Neural crest cell (in vitro differentiated cells): ENCODE data around the gene ZNF423. TPM values are rescaled to one million over a fixed set of nuclear protein-coding genes. Genes with fewer than 3 reads are reported as not detected.

Experiments
- DNase-seq: peaks from one replicate; pipeline ENCODE4 v3.0.0; 2021; ENCODE audit warnings: low read depth, mixed read lengths, low spot score
- H3K27ac Mint-ChIP-seq: one replicate; pipeline ENCODE4 v1.8.0; 2021; ENCODE audit warnings: mild to moderate bottlenecking, mixed read lengths; ENCODE audit not compliant: unreplicated experiment
- H3K27me3 Mint-ChIP-seq: 2 replicates; pipeline ENCODE4 v1.8.0; 2021; ENCODE audit warnings: low read depth, mild to moderate bottlenecking, mixed read lengths
- H3K36me3 Mint-ChIP-seq: 2 replicates; pipeline ENCODE4 v1.8.0; 2021; ENCODE audit warnings: low read depth, mild to moderate bottlenecking, mixed read lengths
- H3K4me1 Mint-ChIP-seq: 2 replicates; pipeline ENCODE4 v1.8.0; 2021; ENCODE audit warnings: mixed read lengths
- H3K4me3 Mint-ChIP-seq: one replicate; pipeline ENCODE4 v1.8.0; 2021; ENCODE audit warnings: mild to moderate bottlenecking, mixed read lengths
- H3K9me3 Mint-ChIP-seq: 2 replicates; pipeline ENCODE4 v1.8.0; 2021; ENCODE audit warnings: mixed read lengths
- CTCF ChIP-seq: fragments of 200-600 bp; sonication (generic); conservative IDR thresholded peaks from 2 replicates; pipeline ENCODE4 v1.5.0; 2021; ENCODE audit warnings: antibody characterized with exemption, mild to moderate bottlenecking
- total RNA-seq: library from RNA; stranded (reverse); gene quantifications from 2 replicates; pipeline ENCODE4 v1.2.1, GENCODE V29; 2021

ZNF423 gene
- total RNA-seq, 1 donor from 2014 or later: 55.4 TPM

DNA sequence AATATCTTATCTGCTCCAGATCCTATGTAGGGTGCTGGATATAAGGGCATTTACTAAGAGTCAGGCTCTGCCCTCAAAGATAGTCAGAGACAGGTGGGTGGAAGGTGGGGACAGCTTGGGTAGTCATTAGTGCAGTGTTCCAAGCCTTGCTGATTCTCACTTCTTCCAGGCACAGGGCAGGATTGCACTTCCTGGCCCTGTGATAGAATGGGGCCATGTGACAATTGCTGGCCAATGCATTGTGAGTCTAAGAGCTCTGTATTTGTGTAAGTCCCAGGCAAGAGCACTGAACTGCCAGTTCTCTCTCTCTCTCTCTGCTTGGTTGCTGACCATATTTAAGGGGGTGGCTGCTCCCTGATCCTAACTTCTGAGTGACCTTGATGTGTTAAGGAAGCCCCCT, 370.2 kb downstream of the ZNF423 start:
- Mint-ChIP-seq H3K36me3 (peaks cover 3% of the 10 kb centered on the region), H3K27me3 (peaks cover 8% of the 10 kb centered on the region), H3K4me1 (no peaks in the 10 kb centered on the region), H3K4me3 (no peak overlapping the region), H3K27ac (no peak overlapping the region), H3K9me3 (no peaks in the 10 kb centered on the region)
- DNase-seq: no peak
- no peak for TF ChIP-seq CTCF

DNA sequence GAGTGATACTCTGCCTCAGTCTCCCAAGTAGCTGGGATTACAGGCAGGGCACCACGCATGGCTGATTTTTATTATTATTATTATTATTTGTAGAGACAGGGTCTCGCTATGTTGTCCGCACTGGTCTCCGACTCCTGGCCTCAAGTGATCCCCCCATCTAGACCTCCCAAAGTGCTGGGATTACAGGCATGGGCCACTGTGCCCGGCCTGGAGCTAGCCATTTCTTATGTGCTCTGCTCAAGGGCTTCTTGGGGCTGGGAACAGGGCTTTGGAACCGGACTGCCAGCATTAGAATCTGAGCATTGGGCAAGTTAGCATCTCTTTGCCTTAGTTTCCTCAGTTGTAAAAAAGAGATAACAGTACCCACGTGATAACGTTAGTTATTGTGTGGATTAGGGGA, 371.0 kb downstream of the ZNF423 start:
- H3K36me3 Mint-ChIP-seq: peaks cover 3% of the 10 kb centered on the region
- no peak for TF ChIP-seq CTCF
- H3K4me3 Mint-ChIP-seq: no peak overlapping the region

DNA sequence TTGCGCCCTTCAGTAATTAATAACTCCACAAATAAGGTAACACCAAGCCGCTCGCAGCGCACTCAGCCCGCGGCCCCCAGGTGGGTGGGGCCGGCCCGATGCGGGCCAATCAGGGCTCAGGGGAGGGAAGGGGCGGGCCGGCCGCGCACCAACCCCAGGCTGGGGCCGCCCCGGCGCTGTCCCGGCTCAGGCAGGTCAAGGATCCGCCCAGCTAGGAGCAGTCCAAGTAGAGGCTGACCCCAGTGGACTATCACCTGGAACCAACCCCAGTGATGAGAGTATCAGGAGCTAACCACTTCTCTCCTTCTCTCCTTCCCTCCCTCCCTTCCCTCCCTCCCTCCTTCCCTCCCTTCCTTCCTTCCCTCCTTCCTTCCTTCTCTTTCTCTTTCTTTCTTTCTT, 371.5 kb downstream of the ZNF423 start:
- Mint-ChIP-seq H3K36me3 (peaks cover 3% of the 10 kb centered on the region), H3K9me3 (no peaks in the 10 kb centered on the region), H3K27ac (peak overlapping the region; percentile 57), H3K27me3 (peaks cover 8% of the 10 kb centered on the region), H3K4me3 (no peak overlapping the region), H3K4me1 (no peaks in the 10 kb centered on the region)
- no peak for TF ChIP-seq CTCF
- DNase-seq: peak; percentile 49

More for the DNA sequence above, 371.0 kb downstream of the ZNF423 start:
- H3K4me1 Mint-ChIP-seq: no peaks in the 10 kb centered on the region
- peaks cover 8% of the 10 kb centered on the region for H3K27me3 Mint-ChIP-seq
- no peak for DNase-seq
- H3K9me3 Mint-ChIP-seq: no peaks in the 10 kb centered on the region
- peak overlapping the region; percentile 57 for H3K27ac Mint-ChIP-seq

DNA sequence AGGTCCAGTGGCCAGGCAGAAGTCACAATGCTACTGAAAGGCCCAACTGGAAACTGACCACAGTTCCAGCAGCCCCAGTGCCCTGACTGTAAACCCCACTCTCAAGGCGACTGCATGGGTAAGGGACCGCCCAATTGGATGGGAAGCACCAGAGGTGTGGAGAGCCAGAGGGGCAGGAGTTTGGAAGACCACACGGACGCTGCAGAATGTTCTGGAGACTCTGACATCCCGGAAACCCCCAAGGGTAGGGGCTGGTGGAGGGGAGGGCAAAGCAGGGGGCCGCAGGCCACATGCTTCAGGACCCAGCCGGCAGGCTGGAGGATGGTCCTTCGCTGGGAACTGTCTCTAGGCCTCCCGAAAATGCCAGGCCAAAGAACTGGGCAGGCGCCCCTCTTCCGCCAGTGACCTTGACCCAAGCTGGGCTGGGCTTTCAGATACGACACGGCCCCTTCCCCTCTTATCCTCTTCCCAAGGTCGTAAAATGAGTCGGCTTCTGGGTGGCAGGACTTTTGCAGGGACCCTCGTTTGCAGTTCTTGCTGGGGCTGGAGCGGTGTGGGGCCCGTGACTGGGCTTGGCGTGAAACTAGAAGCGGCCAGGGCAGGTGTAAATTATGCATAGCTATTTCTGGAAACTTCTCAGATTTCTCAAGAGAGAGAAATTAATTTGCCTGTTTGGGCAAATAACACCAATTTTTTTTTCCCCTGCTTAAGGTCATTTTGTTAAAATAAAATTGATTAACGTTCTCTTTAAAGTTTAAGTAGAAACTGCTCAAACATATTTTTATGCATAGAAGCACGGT, 372.1 kb downstream of the ZNF423 start:
- Mint-ChIP-seq H3K36me3 (peaks cover 3% of the 10 kb centered on the region), H3K4me1 (no peaks in the 10 kb centered on the region), H3K9me3 (no peaks in the 10 kb centered on the region), H3K4me3 (no peak overlapping the region), H3K27me3 (peaks cover 8% of the 10 kb centered on the region), H3K27ac (no peak overlapping the region)
- DNase-seq: no peak
- no peak for TF ChIP-seq CTCF

DNA sequence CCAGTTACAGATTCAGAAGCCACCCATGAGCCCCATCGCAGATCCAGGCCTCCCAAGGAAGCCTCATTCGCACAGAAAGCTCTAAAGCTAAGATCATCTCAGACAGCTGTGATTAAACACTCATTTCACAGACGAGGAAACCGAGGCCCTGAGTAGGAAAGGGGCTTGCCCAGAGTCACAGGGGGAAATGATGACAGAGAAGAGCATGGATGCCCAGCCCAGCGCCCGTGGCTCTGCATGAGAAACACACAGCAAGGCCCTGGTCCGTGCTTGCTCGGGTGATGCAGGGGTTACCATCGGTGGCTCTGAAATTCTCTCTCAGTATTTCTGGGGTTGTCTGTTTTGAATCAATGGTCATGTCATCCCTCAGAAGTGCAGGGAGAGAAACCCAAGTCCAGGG, 372.7 kb downstream of the ZNF423 start:
- H3K4me3 Mint-ChIP-seq: peak overlapping the region; percentile 33
- H3K9me3 Mint-ChIP-seq: no peaks in the 10 kb centered on the region
- H3K36me3 Mint-ChIP-seq: peaks cover 3% of the 10 kb centered on the region
- TF ChIP-seq CTCF: no peak
- no peaks in the 10 kb centered on the region for H3K4me1 Mint-ChIP-seq
- H3K27ac Mint-ChIP-seq: no peak overlapping the region
- H3K27me3 Mint-ChIP-seq: peaks cover 8% of the 10 kb centered on the region
- DNase-seq: no peak
